GM23338 (cell line): ENCODE results near the gene SCAND1. TPM values are rescaled to one million over a fixed set of nuclear protein-coding genes. Genes with fewer than 3 reads are reported as not detected.

Source experiments
- ATAC-seq: fragments of 200-7000 bp; cut with Tn5 transposase; 3 replicates; pipeline ENCODE4 v1.9.1; 2020
- DNase-seq: peaks from one replicate; pipeline ENCODE4 v3.0.0-alpha.2; 2015; ENCODE audit warnings: low spot score
- H2AFZ ChIP-seq: fragments of 200-600 bp; sonication (generic); 2 replicates; pipeline ENCODE4 v1.8.0; 2016; ENCODE audit warnings: antibody characterized with exemption, mild to moderate bottlenecking, moderate library complexity
- H3F3A ChIP-seq: fragments of 200-600 bp; sonication (generic); replicated peaks from 2 replicates; pipeline ENCODE4 v1.8.0; 2017; ENCODE audit warnings: antibody characterized with exemption, mixed run types, low read depth
- H3K27ac ChIP-seq: fragments of 200-600 bp; sonication (generic); 2 replicates; pipeline ENCODE4 v1.6.1; 2016; ENCODE audit warnings: low read depth
- H3K27me3 ChIP-seq: fragments of 200-600 bp; sonication (generic); 2 replicates; pipeline ENCODE4 v1.8.0; 2016; ENCODE audit warnings: mild to moderate bottlenecking, mixed run types, moderate library complexity; ENCODE audit not compliant: insufficient read depth
- H3K36me3 ChIP-seq: fragments of 200-600 bp; sonication (generic); 2 replicates; pipeline ENCODE4 v1.8.0; 2016; ENCODE audit warnings: mild to moderate bottlenecking; ENCODE audit not compliant: insufficient read depth
- H3K4me1 ChIP-seq: fragments of 200-600 bp; sonication (generic); 2 replicates; pipeline ENCODE4 v1.8.0; 2016; ENCODE audit warnings: mild to moderate bottlenecking, moderate library complexity; ENCODE audit not compliant: insufficient read depth
- H3K4me2 ChIP-seq: fragments of 200-600 bp; sonication (generic); 2 replicates; pipeline ENCODE4 v1.7.1; 2017; ENCODE audit warnings: mixed run types
- H3K4me3 ChIP-seq: fragments of 200-600 bp; sonication (generic); 2 replicates; pipeline ENCODE4 v1.6.1; 2016; ENCODE audit warnings: mixed run types
- H3K79me2 ChIP-seq: fragments of 200-600 bp; sonication (generic); replicated peaks from 2 replicates; pipeline ENCODE4 v1.8.0; 2017; ENCODE audit warnings: mild to moderate bottlenecking; ENCODE audit not compliant: insufficient read depth
- H3K9me2 ChIP-seq: fragments of 200-600 bp; sonication (generic); 2 replicates; pipeline ENCODE4 v1.8.0; 2017; ENCODE audit not compliant: insufficient read depth
- H4K20me1 ChIP-seq: fragments of 200-600 bp; sonication (generic); replicated peaks from 2 replicates; pipeline ENCODE4 v1.8.0; 2017; ENCODE audit warnings: mild to moderate bottlenecking; ENCODE audit not compliant: insufficient read depth
- H3K27ac Mint-ChIP-seq: 2 replicates; pipeline ENCODE4 v1.8.0; 2020; ENCODE audit warnings: inconsistent platforms, mild to moderate bottlenecking, moderate library complexity, mixed read lengths
- H3K27me3 Mint-ChIP-seq: 3 replicates; pipeline ENCODE4 v1.8.0; 2022; ENCODE audit warnings: low read depth, mild to moderate bottlenecking, moderate library complexity, mixed read lengths, inconsistent platforms; ENCODE audit not compliant: insufficient read depth, poor library complexity
- H3K36me3 Mint-ChIP-seq: 3 replicates; pipeline ENCODE4 v1.8.0; 2021; ENCODE audit warnings: low read depth, mild to moderate bottlenecking, inconsistent platforms, moderate library complexity, mixed read lengths
- H3K4me1 Mint-ChIP-seq: 3 replicates; pipeline ENCODE4 v1.8.0; 2020; ENCODE audit warnings: mild to moderate bottlenecking, inconsistent platforms, mixed read lengths
- H3K4me3 Mint-ChIP-seq: 3 replicates; pipeline ENCODE4 v1.8.0; 2021; ENCODE audit warnings: moderate library complexity, mild to moderate bottlenecking, inconsistent platforms, mixed read lengths
- H3K9me3 Mint-ChIP-seq: 3 replicates; pipeline ENCODE4 v1.8.0; 2020; ENCODE audit warnings: moderate library complexity, mild to moderate bottlenecking, inconsistent platforms, mixed read lengths
- CREB1 ChIP-seq: fragments of 250-450 bp; sonication (Bioruptor Pico); IDR thresholded peaks from 2 replicates; pipeline ENCODE4 v1.5.0; 2020; ENCODE audit warnings: low read depth, mild to moderate bottlenecking, moderate library complexity
- EZH2 ChIP-seq: fragments of 200-600 bp; sonication (generic); IDR thresholded peaks from one replicate; pipeline ENCODE4 v1.8.0; 2017; ENCODE audit warnings: antibody characterized with exemption, mild to moderate bottlenecking, low read depth; ENCODE audit not compliant: unreplicated experiment
- EZH2phosphoT487 ChIP-seq: fragments of 200-600 bp; sonication (generic); IDR thresholded peaks from one replicate; pipeline ENCODE4 v1.8.1; 2018; ENCODE audit warnings: antibody characterized with exemption; ENCODE audit not compliant: unreplicated experiment
- JUNB ChIP-seq: IDR thresholded peaks from one replicate; pipeline ENCODE4 v1.6.1; 2016; ENCODE audit warnings: antibody characterized with exemption; ENCODE audit not compliant: unreplicated experiment
- NANOG ChIP-seq: IDR thresholded peaks from 2 replicates; pipeline ENCODE4 v1.6.1; 2016; ENCODE audit warnings: antibody characterized with exemption, borderline replicate concordance
- POLR2AphosphoS5 ChIP-seq: IDR thresholded peaks from 2 replicates; pipeline ENCODE4 v1.6.1; 2016; ENCODE audit warnings: antibody characterized with exemption, low read depth
- STAT1 ChIP-seq: IDR thresholded peaks from one replicate; pipeline ENCODE4 v1.6.1; 2016; ENCODE audit warnings: antibody characterized with exemption; ENCODE audit not compliant: unreplicated experiment
- ZNF114 ChIP-seq: fragments of 250-450 bp; sonication (Bioruptor Pico); IDR thresholded peaks from 2 replicates; pipeline ENCODE4 v1.5.0; 2020; ENCODE audit warnings: mild to moderate bottlenecking, moderate library complexity
- ZNF331 ChIP-seq: fragments of 250-450 bp; sonication (Bioruptor Pico); IDR thresholded peaks from 2 replicates; pipeline ENCODE4 v1.5.0; 2020; ENCODE audit warnings: low read depth, mild to moderate bottlenecking, moderate library complexity
- polyA plus RNA-seq: library from polyadenylated mRNA; unstranded; fragments of >200 nt; fragmentation: Nextera tagmentation; extraction: Ambion mirVana; gene quantifications from 2 replicates; pipeline ENCODE4 v1.2.1, GENCODE V29; 2016
- total RNA-seq: library from RNA; depleted of rRNA; stranded (reverse); fragments of >200 nt; shearing (Covaris generic); gene quantifications from 2 replicates; pipeline ENCODE4 v1.2.3, GENCODE V29; 2014
- TF ChIP-seq, protein P1 (sequence below), 2 experiments: fragments of 200-600 bp in 1 of 2; sonication (generic) in 1 of 2; conservative IDR thresholded peaks; 2 replicates each; pipeline versions ENCODE4 v1.5.1 to v1.6.1; 2016 to 2017; ENCODE audit warnings: antibody characterized with exemption in 2 of 2, low read depth in 2 of 2, mild to moderate bottlenecking in 2 of 2, moderate library complexity in 1 of 2
- TF ChIP-seq, protein P2 (sequence below): IDR thresholded peaks from 2 replicates; pipeline ENCODE4 v1.6.1; 2016; ENCODE audit warnings: antibody characterized with exemption
- TF ChIP-seq, protein P3 (sequence below): IDR thresholded peaks from one replicate; pipeline ENCODE4 v1.6.1; 2018; ENCODE audit warnings: antibody characterized with exemption; ENCODE audit not compliant: unreplicated experiment
- TF ChIP-seq, protein P4 (sequence below): fragments of 250-450 bp; sonication (Bioruptor Pico); IDR thresholded peaks from 2 replicates; pipeline ENCODE4 v1.5.0; 2020; ENCODE audit warnings: mild to moderate bottlenecking, moderate library complexity

Gene SCAND1
- total and polyA plus RNA-seq, 2 experiments from 2014 or later = 118 to 245 TPM

DNA sequence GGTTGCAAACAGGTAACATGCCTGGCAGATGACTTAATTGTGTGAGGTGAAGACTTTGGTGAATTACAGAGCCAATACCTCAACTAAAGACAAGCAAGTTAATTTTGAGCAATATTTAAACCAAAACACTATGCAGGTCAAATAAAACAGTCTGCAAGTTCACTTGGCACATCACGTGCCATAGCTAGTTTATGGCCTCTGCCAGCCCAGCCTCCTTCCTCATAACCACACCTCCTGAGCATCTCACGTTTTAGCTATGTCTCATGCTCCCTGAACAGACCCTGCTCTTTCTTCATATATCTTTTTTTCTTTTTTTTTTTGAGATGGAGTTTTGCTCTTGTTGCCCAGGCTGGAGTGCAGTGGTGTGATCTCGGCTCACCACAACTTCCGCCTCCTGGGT is 9.6 kb upstream of the SCAND1 start:
- Histone ChIP-seq H4K20me1 (no peaks in the 10 kb centered on the region), H3K27ac (no peak overlapping the region), H3K79me2 (no peaks in the 10 kb centered on the region), H3K4me1 (no peaks in the 10 kb centered on the region), H3K27me3 (no peaks in the 10 kb centered on the region), H3K4me3 (no peak overlapping the region), H2AFZ (no peak overlapping the region), H3K9me2 (no peaks in the 10 kb centered on the region), H3K36me3 (no peaks in the 10 kb centered on the region), H3F3A (no peaks in the 10 kb centered on the region), H3K4me2 (no peak overlapping the region)
- H3K27me3 Mint-ChIP-seq = peaks cover 3% of the 10 kb centered on the region
- TF ChIP-seq ZNF114 (CRISPR knock-in tag) = no peak
- TF ChIP-seq STAT1 = no peak
- TF ChIP-seq JUNB = no peak
- no peak for TF ChIP-seq EZH2phosphoT487
- TF ChIP-seq ZNF331 (CRISPR knock-in tag) = no peak
- TF ChIP-seq, protein P1, sequence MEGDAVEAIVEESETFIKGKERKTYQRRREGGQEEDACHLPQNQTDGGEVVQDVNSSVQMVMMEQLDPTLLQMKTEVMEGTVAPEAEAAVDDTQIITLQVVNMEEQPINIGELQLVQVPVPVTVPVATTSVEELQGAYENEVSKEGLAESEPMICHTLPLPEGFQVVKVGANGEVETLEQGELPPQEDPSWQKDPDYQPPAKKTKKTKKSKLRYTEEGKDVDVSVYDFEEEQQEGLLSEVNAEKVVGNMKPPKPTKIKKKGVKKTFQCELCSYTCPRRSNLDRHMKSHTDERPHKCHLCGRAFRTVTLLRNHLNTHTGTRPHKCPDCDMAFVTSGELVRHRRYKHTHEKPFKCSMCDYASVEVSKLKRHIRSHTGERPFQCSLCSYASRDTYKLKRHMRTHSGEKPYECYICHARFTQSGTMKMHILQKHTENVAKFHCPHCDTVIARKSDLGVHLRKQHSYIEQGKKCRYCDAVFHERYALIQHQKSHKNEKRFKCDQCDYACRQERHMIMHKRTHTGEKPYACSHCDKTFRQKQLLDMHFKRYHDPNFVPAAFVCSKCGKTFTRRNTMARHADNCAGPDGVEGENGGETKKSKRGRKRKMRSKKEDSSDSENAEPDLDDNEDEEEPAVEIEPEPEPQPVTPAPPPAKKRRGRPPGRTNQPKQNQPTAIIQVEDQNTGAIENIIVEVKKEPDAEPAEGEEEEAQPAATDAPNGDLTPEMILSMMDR (conservative IDR thresholded peaks at IDR 0.05; ENCODE audit: low read depth in 2 of 2) = no peak
- no peak for TF ChIP-seq CREB1 (CRISPR knock-in tag)
- TF ChIP-seq EZH2 = no peak
- no peak for TF ChIP-seq NANOG
- TF ChIP-seq, protein P2, sequence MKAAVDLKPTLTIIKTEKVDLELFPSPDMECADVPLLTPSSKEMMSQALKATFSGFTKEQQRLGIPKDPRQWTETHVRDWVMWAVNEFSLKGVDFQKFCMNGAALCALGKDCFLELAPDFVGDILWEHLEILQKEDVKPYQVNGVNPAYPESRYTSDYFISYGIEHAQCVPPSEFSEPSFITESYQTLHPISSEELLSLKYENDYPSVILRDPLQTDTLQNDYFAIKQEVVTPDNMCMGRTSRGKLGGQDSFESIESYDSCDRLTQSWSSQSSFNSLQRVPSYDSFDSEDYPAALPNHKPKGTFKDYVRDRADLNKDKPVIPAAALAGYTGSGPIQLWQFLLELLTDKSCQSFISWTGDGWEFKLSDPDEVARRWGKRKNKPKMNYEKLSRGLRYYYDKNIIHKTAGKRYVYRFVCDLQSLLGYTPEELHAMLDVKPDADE = no peak
- TF ChIP-seq, protein P3, sequence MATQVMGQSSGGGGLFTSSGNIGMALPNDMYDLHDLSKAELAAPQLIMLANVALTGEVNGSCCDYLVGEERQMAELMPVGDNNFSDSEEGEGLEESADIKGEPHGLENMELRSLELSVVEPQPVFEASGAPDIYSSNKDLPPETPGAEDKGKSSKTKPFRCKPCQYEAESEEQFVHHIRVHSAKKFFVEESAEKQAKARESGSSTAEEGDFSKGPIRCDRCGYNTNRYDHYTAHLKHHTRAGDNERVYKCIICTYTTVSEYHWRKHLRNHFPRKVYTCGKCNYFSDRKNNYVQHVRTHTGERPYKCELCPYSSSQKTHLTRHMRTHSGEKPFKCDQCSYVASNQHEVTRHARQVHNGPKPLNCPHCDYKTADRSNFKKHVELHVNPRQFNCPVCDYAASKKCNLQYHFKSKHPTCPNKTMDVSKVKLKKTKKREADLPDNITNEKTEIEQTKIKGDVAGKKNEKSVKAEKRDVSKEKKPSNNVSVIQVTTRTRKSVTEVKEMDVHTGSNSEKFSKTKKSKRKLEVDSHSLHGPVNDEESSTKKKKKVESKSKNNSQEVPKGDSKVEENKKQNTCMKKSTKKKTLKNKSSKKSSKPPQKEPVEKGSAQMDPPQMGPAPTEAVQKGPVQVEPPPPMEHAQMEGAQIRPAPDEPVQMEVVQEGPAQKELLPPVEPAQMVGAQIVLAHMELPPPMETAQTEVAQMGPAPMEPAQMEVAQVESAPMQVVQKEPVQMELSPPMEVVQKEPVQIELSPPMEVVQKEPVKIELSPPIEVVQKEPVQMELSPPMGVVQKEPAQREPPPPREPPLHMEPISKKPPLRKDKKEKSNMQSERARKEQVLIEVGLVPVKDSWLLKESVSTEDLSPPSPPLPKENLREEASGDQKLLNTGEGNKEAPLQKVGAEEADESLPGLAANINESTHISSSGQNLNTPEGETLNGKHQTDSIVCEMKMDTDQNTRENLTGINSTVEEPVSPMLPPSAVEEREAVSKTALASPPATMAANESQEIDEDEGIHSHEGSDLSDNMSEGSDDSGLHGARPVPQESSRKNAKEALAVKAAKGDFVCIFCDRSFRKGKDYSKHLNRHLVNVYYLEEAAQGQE = no peak
- no peak for TF ChIP-seq POLR2AphosphoS5
- TF ChIP-seq, protein P4, sequence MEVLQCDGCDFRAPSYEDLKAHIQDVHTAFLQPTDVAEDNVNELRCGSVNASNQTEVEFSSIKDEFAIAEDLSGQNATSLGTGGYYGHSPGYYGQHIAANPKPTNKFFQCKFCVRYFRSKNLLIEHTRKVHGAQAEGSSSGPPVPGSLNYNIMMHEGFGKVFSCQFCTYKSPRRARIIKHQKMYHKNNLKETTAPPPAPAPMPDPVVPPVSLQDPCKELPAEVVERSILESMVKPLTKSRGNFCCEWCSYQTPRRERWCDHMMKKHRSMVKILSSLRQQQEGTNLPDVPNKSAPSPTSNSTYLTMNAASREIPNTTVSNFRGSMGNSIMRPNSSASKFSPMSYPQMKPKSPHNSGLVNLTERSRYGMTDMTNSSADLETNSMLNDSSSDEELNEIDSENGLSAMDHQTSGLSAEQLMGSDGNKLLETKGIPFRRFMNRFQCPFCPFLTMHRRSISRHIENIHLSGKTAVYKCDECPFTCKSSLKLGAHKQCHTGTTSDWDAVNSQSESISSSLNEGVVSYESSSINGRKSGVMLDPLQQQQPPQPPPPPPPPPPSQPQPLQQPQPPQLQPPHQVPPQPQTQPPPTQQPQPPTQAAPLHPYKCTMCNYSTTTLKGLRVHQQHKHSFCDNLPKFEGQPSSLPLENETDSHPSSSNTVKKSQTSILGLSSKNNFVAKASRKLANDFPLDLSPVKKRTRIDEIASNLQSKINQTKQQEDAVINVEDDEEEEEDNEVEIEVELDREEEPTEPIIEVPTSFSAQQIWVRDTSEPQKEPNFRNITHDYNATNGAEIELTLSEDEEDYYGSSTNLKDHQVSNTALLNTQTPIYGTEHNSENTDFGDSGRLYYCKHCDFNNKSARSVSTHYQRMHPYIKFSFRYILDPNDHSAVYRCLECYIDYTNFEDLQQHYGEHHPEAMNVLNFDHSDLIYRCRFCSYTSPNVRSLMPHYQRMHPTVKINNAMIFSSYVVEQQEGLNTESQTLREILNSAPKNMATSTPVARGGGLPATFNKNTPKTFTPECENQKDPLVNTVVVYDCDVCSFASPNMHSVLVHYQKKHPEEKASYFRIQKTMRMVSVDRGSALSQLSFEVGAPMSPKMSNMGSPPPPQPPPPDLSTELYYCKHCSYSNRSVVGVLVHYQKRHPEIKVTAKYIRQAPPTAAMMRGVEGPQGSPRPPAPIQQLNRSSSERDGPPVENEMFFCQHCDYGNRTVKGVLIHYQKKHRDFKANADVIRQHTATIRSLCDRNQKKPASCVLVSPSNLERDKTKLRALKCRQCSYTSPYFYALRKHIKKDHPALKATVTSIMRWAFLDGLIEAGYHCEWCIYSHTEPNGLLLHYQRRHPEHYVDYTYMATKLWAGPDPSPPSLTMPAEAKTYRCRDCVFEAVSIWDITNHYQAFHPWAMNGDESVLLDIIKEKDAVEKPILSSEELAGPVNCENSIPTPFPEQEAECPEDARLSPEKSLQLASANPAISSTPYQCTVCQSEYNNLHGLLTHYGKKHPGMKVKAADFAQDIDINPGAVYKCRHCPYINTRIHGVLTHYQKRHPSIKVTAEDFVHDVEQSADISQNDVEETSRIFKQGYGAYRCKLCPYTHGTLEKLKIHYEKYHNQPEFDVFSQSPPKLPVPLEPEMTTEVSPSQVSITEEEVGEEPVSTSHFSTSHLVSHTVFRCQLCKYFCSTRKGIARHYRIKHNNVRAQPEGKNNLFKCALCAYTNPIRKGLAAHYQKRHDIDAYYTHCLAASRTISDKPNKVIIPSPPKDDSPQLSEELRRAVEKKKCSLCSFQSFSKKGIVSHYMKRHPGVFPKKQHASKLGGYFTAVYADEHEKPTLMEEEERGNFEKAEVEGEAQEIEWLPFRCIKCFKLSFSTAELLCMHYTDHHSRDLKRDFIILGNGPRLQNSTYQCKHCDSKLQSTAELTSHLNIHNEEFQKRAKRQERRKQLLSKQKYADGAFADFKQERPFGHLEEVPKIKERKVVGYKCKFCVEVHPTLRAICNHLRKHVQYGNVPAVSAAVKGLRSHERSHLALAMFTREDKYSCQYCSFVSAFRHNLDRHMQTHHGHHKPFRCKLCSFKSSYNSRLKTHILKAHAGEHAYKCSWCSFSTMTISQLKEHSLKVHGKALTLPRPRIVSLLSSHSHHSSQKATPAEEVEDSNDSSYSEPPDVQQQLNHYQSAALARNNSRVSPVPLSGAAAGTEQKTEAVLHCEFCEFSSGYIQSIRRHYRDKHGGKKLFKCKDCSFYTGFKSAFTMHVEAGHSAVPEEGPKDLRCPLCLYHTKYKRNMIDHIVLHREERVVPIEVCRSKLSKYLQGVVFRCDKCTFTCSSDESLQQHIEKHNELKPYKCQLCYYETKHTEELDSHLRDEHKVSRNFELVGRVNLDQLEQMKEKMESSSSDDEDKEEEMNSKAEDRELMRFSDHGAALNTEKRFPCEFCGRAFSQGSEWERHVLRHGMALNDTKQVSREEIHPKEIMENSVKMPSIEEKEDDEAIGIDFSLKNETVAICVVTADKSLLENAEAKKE = no peak
- ATAC-seq = no peak
- H3K36me3 Mint-ChIP-seq = no peaks in the 10 kb centered on the region
- no peaks in the 10 kb centered on the region for H3K9me3 Mint-ChIP-seq
- no peak for DNase-seq
- no peak overlapping the region for H3K27ac Mint-ChIP-seq
- peaks cover 13% of the 10 kb centered on the region for H3K4me1 Mint-ChIP-seq
- no peak overlapping the region for H3K4me3 Mint-ChIP-seq
